Hippocampal formation (tissue), 2 donors: Measurements from ENCODE around the gene DEPDC1B.
"Not testable (repeated sequence)": the region's sequence is repeated elsewhere in the genome, so short reads cannot be mapped to it uniquely, and the experiment has no call there.

ENCODE experiments used
- DNase-seq, 2 donors: peaks; one replicate each; lab custom pipeline; 2025; lab: John Stamatoyannopoulos, UW

DEPDC1B gene

DNA sequence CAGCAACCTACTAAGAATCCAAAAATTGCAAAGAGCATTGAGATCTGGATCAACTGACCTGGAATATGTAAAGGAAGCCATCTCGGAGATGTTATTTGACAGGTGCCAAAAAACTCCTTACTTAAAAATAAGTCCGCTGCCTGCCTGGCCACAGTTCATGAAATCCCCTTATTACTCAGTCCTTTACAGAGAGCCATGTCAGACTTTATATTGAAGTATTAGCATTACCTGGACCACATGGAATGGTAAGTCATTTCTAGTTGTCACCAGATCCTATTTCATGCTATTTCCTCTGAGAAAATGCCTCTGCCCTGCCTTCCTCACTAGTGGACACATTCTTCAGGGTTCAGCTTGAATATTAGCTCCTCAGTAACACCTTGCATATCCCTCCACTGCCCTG is 115.7 kb downstream of the DEPDC1B start:
- no peak for DNase-seq

DNA sequence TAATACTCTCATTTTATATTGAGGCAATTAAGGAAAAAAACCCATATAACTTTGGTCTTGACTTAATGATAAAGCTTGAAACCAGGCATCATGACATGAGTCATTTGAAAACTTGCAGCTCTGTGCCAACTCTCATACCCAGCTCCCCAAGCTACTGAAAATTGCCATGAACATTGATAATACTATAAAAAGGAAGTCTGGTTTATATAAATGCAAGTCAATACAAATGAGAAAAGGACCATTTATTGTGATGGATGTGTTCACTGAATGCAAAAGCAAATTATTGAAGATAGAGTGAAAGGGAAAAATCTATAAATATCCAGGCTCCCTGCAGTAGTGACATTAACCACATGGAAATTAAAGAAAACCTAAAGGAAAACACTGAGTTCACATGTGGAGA is 116.3 kb downstream of the DEPDC1B start:
- DNase-seq, result no peak

DNA sequence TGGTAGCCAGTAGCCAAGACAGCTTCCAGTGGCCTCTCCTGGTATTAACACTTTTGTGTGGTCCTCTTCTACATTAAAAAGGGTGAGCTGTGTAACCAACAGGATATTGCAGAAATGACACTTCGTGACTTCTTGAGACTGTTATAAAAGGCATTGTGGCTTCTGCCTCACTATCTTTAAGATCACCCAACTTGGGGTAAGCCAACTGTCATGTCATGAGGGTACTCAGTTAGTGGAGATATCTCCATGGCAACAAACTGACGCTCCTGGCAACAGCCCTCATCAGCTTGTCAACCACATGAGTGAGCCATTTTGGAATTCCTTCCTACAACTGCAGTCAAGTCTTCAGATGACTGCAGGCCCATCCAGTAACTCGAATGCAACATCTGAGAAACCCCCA is 121.7 kb downstream of the DEPDC1B start:
- DNase-seq, result no peak

DNA sequence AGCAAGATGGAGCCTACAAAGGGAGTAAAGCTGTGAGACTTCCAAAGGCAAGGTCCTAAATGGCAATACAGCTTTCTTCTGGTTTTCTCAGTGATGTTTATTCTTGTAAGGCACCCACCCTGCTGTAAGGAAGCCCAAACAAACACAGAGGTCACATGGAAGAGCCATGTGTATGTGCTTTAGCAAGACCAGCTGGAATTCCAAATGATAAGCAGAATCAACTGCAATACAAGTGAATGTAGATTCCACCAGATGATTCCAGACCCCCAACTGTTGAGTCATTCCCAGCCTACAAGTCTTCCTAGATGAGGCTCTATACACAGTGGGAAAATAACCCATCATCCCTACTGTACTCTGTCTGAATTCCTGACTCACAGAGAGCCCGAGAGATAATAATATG is 122.8 kb downstream of the DEPDC1B start:
- no peak for DNase-seq

DNA sequence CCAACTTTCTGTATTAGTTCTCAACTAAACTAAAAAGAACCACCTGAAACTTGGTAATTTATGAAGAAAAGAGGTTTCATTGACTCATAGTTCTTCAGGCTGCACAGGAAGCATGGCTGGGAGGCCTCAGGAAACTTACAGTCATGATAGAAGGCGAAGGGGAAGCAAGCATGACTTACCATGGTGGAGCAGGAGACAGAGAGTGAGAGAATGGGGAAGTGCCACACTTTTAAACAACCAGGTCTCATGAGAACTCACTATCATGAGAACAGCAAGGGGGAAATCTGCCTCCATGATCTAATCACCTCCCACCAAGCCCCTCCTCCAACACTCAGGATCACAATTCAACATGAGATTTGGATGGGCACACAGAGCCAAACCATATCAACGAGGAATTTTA is 123.5 kb downstream of the DEPDC1B start:
- no peak for DNase-seq

DNA sequence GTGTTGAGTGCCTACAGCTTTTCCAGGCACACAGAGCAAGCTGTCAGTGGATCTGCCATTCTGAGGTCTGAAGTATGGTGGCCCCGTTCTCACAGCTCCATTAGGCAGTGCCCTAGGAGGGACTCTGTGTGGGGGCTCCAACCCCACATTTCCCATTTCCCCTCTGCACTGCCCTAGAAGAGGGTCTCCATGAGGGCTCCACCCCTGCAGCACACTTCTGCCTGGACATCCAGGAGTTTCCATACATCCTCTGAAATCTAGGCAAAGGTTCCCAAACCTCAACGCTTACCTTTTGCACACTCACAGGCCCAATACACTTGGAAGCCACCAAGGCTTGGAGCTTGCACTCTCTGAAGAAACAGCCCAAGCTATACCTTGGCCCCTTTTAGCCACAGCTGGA is 131.3 kb downstream of the DEPDC1B start:
- no peak for DNase-seq

DNA sequence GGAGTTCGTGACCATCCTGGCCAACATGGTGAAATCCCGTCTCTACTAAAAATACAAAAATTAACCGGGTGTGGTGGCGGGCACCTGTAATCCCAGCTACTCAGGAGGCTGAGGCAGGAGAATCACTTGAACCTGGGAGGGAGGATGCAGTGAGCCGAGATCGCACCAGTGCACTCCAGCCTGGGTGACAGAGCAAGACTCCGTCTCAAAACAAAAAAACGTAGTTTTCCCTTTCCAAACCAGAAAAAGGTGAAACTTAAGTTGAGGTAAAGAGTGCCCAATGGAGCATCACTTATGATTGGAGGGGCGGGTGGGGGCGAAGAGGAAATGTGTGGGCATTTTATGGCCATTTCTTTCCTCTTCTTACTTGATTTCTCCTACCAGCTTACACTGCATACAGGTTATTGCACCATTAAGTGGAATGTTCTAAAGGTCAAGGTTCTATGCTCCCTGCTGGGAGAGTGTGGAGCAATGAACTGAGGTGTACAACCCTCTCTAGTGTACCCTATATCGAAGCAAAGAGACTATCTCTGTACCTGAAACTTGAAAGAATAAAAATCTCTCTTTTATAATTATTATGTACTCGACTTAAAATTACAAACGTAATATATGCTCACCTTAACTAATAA is 136.2 kb downstream of the DEPDC1B start:
- DNase-seq, result no peak

DNA sequence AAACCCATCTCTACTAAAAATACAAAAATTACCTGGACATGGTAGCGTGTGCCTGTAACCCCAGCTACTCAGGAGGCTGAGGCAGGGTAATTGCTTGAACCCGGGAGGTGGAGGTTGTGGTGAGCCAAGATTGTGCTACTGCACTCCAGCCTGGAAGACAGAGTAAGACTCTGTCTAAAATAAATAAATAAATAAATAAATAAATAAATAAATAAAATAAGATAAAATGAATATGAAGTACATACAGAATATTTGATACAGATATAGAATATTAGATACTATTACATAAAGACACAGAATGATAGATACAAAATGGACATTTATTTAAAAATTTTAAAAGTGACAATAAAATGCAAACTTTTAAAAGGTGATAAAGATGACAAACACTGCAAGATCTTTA is 146.7 kb downstream of the DEPDC1B start:
- DNase-seq, result not testable (repeated sequence)

DNA sequence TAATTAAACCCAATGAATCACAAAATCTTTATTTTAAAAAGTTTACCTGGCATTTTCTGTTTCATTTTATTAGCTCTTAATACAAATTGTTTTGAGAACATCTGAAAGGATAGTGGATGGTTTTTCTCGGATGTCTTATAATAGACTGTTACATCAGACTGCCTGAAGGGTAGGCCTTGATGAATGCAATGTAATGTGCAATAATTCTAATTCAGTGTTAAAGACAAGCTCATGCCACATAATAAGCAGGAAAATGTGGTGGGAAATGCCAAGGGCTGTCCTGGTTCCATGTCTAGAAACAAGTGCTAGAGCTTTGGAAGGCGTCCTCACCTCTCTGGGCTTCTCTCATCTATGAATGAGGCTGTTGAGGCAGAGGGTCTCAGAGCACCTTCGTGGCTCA is 148.1 kb downstream of the DEPDC1B start:
- no peak for DNase-seq

DNA sequence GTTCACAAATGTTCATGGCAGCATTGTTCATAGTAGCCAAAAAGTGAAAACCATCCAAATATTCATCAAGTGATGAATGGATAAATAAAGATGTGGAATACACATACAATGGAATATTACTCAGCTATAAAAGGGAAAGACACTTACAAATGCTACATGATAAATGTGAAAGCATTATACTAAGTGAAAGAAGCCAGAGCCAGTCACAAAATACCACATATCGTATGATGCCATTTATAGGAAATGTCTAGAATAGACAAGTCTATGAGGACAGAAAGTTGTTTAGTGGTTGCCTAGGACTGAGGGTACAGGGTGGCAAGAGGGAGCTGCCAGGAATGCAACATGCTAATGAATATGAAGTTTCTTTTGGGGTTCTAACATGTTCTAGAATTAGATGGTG is 148.7 kb downstream of the DEPDC1B start:
- no peak for DNase-seq

DNA sequence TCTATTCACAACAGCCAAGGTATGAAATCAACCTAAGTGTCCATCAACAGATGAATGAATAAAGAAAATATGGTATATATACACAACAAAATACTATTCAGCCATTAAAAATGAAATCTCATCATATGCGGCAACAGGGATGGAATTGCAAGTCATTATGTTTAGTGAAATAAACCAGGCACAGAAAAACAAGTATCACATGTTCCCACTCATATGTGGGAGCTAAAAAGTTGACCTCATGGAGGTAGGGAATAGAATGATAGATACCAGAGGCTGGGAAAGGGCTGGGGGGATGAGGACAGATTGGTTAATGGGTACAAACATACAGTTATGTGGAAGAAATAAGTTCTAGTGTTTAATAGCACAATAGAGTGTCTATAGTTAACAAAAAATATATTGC is 149.7 kb downstream of the DEPDC1B start:
- no peak for DNase-seq

DNA sequence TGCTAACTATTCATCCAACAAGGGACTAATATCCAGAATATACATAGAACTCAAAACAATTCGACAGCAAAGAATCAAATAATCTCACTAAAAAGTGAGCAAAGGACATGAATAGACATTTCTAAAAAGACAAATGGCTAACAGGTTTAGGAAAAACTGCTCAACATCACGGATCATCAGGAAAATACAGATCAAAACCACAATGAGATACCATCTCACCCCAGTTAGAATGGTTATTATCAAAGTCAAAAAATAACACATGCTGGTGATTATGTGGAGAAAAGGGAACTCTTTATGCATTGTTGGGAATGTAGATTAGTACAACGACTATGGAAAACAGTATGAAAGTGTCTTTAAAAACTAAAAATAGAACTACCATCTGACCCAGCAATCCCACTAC is 150.1 kb downstream of the DEPDC1B start:
- DNase-seq, result no peak
